Amygdala (tissue), 56 donors: ENCODE results near the gene NLE1.

Experiments used
- DNase-seq, 56 donors: peaks; one replicate each; lab custom pipeline; 2025; lab: John Stamatoyannopoulos, UW

Gene NLE1

DNA sequence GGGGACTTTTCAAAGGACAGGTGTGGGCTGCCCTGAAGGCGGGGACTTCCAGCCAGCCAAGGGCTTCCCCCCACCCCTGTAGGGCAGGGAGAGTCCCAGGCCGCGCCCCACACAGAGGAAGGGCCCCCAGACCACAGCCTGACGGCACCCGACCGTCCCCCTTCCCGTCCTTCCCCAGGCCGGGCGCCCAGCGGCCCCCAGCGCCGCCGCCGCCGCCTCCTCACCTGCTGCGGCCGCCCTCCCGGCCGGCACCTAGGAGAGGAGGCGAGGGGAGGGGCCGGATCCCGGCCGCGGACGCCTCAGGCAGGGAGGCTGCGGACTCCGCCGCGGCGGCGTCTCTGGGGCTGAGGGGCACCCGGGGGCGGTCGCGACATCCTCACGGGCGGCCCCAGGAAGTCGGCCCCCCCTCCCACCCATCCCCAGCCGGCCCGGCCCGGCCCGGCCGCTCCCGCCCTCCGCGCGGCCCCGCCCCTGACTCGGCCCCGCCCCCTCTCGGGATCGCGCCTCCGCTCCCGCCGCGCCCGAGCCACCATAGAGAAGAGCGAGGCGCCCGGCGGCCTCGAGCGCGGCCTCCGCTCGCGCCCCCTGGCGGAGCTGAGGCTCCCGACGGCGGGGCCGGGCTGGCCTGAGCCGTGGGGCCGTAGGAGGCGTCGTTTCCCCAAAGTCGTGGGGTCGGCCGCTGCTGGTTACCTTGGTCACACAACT is 53.1 kb downstream of the NLE1 start:
- DNase-seq, result peak; percentile 29 to 93 (median 74)

DNA sequence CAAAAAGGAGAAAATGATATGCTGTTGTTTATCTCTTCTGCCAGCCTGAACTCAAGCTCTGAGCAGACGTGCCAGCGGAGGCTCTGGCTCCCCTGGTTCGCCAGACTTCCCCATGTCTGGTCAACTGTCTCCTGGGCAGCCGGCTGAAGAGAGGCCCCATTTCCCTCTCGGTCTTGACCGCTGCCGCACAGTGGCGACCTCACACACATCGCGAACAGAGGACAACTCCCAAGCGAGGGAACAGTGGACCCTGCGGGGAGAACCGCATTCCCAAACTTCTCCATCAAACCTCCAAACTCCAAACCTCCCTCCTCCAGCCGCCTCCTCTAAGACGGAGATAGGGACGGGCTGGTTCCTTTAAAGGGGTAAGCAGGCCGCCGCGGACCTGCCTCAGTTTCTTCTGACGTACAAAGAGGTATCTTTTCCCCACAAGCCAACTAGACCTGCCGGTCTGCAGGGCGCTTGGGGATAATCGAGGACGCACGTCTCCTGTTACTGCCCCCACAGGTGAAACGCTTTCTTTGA is 53.7 kb downstream of the NLE1 start:
- DNase-seq, result peak in 54 of 56 donors; percentile 13 to 78 (median 50)

DNA sequence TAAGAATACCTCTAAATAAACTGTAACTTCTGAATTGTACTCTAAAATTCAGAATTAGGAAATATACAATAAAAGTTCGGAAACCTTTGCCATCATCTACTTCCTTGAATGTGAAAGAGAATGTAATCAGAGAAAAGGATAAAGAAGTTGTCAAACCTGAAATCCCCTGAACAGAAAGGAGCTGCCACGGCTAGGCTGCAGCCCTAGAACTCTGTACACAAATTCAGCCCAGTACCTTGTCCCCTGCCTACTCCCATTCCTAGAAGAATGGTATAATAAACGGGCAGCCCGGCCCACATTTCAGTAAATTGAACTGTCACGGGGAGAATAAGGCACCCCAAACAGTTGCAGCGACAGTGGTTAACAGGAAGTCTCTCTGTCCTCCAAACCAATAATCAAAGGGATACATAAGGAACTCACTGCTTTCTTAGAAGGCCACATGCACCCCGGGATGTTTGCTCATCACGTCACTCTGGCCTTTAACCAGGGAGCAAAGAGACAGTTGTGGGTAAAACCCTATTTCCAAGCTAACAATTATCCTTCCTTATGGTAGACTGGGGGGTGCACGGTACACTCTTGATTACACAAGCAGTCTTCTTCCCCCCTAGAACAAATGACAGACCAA is 54.3 kb downstream of the NLE1 start:
- DNase-seq, result peak in 21 of 56 donors; percentile 12 to 73 (median 55)

DNA sequence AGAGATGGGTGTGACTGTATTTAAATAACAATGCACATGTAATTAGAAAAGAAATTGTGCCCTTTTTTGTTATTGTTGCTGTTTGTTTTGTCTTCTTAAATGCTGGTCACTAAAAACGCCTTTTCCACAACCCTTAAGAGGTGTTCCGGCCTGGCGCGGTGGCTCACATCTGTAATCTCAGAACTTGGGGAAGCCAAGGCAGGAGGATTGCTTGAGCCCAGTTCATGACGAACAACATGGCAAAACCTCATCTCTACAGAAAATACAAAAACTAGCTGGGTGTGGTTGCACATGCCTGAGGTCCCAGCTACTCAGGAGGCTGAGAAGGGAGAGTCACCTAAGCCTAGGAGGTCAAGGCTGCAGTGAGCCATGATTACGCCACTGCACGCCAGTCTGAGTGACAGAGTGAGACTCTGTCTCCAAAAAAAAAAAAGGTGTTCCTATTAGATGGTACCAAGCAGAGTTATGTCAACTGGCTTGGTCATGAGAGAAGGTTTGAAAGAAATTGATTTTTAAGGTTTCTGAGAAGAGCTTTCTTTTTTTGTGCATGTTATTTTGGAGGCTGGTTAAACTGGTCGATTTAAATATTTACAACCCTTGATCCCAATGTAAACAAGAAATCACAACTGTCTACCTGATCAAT is 55.1 kb downstream of the NLE1 start:
- peak in 2 of 56 donors; percentile 4 to 11 for DNase-seq

DNA sequence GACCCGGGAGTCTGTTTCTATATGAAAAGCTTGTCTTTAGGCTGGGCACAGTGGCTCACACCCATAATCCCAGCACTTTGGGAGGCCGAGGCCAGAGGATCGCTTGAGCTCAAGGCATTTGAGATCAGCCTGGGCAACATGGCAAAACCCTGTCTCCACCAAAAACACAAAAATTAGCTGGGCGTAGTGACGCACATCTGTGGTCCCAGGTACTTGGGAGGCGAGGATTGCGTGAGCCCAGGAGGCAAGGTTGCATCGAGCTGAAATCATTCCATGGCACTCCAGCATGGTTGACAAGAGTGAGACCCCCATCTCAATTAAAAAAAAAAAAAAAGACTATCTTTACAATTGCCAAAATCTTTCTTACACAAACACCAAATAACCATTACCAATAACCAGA is 55.9 kb downstream of the NLE1 start:
- no peak for DNase-seq

DNA sequence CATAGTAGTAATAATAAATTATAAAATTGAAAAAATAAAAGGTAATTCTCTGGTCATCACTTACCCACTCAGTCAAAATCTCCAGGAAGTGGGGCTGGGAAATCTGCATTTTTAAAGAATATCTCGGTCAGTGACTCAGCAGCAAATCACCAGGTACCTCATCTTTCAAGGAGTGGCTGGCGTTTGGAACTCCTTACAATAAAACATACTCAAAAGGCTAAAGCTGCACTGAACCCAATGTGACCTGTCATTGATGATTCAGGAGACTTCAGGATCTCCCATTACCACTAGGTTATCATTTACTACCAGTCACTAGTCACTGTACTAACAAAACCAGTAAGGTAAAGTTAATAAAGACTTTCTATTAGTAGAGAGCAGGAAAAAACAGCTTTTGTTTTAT is 57.1 kb downstream of the NLE1 start:
- DNase-seq, result no peak

DNA sequence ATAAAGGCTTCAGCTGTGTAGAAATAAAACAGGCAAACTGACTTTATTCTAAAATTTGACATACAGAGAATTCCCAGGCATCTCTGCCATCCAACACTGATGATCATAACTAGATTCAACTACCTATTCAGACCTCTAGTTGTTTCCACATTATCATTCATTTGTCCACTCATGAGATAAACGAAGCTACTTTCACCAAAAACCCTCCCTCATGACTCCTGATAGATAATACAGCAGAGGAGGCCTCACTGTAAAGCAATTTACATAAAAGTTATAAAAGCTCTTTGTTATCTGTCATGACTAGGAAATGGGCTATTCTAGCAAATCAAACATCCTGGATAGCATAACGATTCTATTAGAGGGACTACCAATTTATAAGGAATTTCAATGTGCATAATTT is 59.0 kb downstream of the NLE1 start:
- no peak for DNase-seq

DNA sequence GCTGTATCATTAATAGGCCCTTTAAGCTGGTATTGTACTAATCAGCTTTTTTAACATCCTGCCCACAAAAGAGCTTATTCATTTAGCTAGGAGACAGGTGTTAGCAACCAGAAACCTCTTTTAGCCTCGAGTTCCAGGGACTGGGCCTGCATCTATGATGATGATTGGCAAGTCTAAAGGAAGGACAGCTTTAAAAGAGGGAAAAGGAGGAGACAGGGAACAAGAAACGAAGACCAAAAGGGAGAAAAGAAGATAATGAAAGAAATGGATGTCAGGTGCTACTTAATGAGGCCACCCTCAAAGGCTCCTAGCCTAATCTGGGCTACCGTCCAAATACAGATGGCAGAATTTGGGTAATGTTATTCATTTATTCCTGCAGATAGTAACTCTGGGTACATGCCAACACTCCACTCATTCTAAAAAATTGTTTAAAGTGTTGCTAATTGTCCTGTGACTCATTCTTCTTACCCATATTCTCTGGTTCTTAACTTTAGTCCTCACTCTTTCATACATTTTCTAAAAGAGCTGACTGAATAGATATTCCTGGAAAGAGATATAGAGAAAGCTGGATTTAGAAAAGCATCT is 59.9 kb downstream of the NLE1 start:
- DNase-seq, result peak in 2 of 56 donors; percentile 9 to 24

DNA sequence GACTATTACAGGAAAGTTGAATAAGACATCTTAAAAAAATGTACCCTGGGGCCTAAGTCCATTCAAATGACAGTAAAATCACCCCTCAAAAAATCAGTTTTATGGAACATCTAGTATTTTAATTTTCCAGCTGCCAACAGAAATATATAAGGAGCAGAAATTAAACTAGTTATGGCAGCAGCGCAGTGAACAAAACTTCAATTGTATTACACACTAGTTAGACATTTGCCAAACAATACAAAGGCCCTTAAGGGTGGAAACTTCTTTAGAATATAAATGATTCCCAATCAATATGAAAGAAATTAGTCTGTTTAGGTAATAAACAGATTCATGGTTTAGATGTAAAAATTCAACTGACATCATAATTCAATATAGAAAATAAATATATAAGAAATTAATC is 60.5 kb downstream of the NLE1 start:
- no peak for DNase-seq

DNA sequence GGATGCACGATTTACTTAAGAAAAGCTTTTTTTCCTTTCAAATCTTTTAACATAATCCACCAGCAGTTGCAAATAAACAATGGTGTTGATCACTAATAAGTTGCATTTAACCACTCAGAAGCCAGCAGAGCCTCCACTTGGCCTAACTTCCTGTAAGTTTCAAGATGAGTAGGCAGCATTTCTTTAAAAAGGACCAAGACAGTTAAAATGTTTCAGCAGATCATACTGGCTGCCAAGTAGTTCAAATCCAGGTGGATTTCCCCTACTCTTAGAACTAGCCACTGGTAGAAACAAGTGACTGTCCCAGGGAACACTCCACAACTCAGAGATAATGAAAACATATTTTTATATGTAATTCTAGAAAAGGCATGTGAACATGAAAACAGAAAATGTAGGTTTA is 61.6 kb downstream of the NLE1 start:
- no peak for DNase-seq

DNA sequence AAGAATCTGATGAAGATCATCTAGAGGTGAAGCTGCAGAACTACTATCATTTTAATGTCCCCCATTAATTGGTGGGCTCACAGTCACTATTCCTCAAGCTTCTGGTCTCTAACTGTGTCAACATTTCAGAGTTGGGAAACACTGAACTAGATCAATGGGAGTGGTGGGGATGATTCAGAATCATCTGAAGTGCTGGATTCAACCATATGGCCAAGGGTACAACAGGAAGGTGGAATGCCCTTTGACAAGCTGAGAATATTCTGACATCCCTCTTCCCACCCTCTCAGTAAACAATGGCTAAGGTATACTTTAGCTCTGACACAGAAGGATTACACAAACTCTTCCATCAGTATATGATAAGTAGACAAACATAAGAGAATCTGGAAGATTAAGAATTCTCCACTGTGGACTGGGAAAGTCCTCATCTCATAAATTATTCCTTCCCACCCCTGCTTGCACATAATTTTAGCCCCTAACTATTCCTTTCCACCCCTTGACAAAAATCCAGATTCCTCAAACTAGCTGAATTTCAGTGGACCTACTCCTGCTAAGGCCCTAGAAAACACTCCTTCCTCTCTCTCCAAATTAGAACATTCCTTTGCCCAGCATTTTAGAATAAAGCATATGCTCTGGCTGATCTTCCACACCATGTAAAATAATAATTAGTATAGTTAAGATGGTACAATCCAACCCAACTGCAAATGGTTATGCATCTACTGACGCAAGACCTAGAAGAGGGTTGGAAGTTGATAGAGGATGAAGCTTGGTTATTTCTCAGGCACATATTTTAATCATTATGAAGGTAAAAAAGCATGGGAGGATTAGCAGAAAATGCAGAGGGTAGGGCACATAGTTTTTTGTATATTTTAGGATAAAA is 62.3 kb downstream of the NLE1 start:
- no peak for DNase-seq
